Measurements from ENCODE around the gene TMEM202.

DNA sequence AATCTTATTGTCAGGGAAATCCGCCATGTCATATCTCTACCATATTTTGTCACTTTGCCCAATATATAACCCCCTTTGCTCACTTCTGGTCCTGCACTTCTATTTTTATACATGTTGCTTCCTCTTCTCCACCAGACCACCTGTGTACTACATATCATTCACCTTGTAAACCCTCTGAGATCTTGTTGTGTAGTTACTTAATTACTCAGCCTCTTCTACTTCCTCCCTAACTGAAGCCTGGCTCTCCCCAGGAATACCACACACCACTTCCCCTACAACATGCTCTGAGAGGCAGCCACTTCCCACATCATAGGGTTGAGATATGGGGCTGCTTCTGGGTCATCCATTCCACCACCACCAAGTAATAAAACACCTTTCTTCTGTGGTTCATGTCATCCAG is 32.3 kb upstream of the TMEM202 start:
- no peak for TF ChIP-seq SNRNP70 (IDR thresholded peaks at IDR 0.05; ENCODE audit: low read depth, low read length)
- no peak for TF ChIP-seq ZNF687 (CRISPR knock-in tag; IDR thresholded peaks at IDR 0.05)

Data from HepG2 (cell line).